Esophagus squamous epithelium (tissue), 5 donors: ENCODE results near the gene TRIM27. TPM values are rescaled to one million over a fixed set of nuclear protein-coding genes. Genes with fewer than 3 reads are reported as not detected.

Source experiments
- DNase-seq: peaks from one replicate; lab custom pipeline; 2025; lab: John Stamatoyannopoulos, UW
- H3K27ac ChIP-seq, 4 donors: fragments of 200-600 bp; sonication (generic); one replicate each; pipeline ENCODE4 v1.5.1; 2016 to 2019; ENCODE audit warnings: mild to moderate bottlenecking in 1 of 4
- H3K27me3 ChIP-seq, 4 donors: fragments of 200-600 bp; sonication (generic); 1 replicate in 3 of 4; 2 replicates in 1 of 4; pipeline versions ENCODE4 v1.5.1 to v1.6.0; 2017 to 2021; ENCODE audit warnings: antibody characterized with exemption in 1 of 4
- H3K36me3 ChIP-seq, 3 donors: fragments of 200-600 bp; sonication (generic); one replicate each; pipeline ENCODE4 v1.5.1; 2016 to 2019
- H3K4me1 ChIP-seq, 3 donors: fragments of 200-600 bp; sonication (generic); one replicate each; pipeline ENCODE4 v1.5.1; 2017 to 2019
- H3K4me3 ChIP-seq, 4 donors: fragments of 200-600 bp; sonication (generic); 1 replicate in 3 of 4; 2 replicates in 1 of 4; pipeline ENCODE4 v1.5.1; 2016 to 2019; ENCODE audit warnings: mild to moderate bottlenecking in 2 of 4, moderate library complexity in 1 of 4
- H3K9me3 ChIP-seq, 3 donors: fragments of 200-600 bp; sonication (generic); one replicate each; pipeline ENCODE4 v1.5.1; 2016 to 2019
- POLR2A ChIP-seq, 4 donors: fragments of 450-650 bp; IDR thresholded peaks; one replicate each; pipeline ENCODE4 v1.6.1; 2017; ENCODE audit warnings: antibody characterized with exemption in 4 of 4, mild to moderate bottlenecking in 4 of 4, moderate library complexity in 3 of 4
- WGBS, 2 donors: methylation state at CpG; one replicate each; pipeline ENCODE4 v1.1.5; 2018; 5-methylcytosine and 5-hydroxymethylcytosine counted together
- intact Hi-C: fragments of 100-400 bp; cut with DNase I; formaldehyde crosslinking; loops from one replicate; pipeline ENCODE4 v1.15.0; 2022
- total RNA-seq, 4 donors: library from RNA; depleted of rRNA; stranded (reverse); fragments of >200 nt; gene quantifications; one replicate each; pipeline ENCODE4 v1.1.0, GENCODE V29; 2016
- TF ChIP-seq, protein P1 (sequence below), 6 experiments: fragments of 450-650 bp in 4 of 6; fragments of 200-600 bp in 2 of 6; sonication (generic) in 2 of 6; IDR thresholded peaks; one replicate each; pipeline ENCODE4 v1.5.1; 2016 to 2019; ENCODE audit warnings: antibody characterized with exemption in 6 of 6, mild to moderate bottlenecking in 4 of 6, moderate library complexity in 4 of 6
- donor health status: DM: yes; HTN: yes; CAD: no.

Gene TRIM27
- total RNA-seq, 4 donors from 2014 or later: 25.0 to 51.9 (median 30.9) TPM

DNA sequence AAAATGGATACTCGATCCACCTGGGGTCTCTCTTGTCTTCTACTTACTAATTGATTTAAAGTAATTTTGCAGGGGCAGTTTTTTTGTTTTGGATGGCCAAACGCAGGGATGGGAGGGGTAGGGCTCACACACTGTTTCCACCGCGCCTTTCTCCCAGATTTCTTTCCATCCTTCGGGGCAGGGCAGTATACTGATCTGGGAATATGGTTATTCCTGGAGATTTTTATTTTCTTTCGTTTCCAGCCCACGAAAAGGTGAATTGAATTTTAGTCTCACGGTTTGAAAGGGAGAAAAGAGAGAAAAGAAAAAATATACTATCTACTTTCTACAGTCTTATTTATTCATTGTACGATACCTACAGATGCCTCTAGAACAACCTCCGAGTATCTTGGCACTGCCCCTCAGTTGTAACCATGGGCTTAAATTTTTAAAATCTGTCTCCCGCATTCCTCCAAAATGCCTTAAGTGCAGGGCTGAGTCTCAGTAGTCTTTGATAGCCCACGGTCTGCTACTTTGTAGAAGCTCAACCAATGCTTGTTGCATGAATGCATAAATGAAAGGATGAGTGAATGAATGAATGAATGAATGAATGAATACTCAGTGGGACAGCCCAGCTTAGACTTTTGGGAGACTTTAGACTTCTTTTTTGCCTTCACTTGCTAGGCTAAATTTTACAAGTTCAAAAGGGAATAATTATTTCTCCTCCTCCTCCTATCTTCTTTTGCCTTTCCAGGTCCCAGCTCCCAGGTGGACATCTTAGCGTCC, 18.1 kb upstream of the TRIM27 start:
- H3K9me3 ChIP-seq: no peaks in the 10 kb centered on the region
- H3K27me3 ChIP-seq: no peaks in the 10 kb centered on the region
- no peak for TF ChIP-seq POLR2A (IDR thresholded peaks at IDR 0.05)
- TF ChIP-seq, protein P1, sequence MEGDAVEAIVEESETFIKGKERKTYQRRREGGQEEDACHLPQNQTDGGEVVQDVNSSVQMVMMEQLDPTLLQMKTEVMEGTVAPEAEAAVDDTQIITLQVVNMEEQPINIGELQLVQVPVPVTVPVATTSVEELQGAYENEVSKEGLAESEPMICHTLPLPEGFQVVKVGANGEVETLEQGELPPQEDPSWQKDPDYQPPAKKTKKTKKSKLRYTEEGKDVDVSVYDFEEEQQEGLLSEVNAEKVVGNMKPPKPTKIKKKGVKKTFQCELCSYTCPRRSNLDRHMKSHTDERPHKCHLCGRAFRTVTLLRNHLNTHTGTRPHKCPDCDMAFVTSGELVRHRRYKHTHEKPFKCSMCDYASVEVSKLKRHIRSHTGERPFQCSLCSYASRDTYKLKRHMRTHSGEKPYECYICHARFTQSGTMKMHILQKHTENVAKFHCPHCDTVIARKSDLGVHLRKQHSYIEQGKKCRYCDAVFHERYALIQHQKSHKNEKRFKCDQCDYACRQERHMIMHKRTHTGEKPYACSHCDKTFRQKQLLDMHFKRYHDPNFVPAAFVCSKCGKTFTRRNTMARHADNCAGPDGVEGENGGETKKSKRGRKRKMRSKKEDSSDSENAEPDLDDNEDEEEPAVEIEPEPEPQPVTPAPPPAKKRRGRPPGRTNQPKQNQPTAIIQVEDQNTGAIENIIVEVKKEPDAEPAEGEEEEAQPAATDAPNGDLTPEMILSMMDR (IDR thresholded peaks at IDR 0.05): no peak
- 9 to 12% methylated on average over 13 of the region's 13 CpGs for WGBS, 2 donors
- intact Hi-C loops: loop anchor here (5.0 kb wide), 1 partner anchor 40 kb away; no protein-coding TSS in a partner anchor
- DNase-seq: no peak
- H3K4me1 ChIP-seq: peaks cover 11 to 52% (median 14%) of the 10 kb centered on the region in 3 donors
- H3K36me3 ChIP-seq: no peaks in the 10 kb centered on the region
- peak overlapping the region; percentile 46 to 78 (median 70) for H3K4me3 ChIP-seq
- H3K27ac ChIP-seq: peak overlapping the region in 3 of 4 donors; percentile 87 to 89 (median 88)

DNA sequence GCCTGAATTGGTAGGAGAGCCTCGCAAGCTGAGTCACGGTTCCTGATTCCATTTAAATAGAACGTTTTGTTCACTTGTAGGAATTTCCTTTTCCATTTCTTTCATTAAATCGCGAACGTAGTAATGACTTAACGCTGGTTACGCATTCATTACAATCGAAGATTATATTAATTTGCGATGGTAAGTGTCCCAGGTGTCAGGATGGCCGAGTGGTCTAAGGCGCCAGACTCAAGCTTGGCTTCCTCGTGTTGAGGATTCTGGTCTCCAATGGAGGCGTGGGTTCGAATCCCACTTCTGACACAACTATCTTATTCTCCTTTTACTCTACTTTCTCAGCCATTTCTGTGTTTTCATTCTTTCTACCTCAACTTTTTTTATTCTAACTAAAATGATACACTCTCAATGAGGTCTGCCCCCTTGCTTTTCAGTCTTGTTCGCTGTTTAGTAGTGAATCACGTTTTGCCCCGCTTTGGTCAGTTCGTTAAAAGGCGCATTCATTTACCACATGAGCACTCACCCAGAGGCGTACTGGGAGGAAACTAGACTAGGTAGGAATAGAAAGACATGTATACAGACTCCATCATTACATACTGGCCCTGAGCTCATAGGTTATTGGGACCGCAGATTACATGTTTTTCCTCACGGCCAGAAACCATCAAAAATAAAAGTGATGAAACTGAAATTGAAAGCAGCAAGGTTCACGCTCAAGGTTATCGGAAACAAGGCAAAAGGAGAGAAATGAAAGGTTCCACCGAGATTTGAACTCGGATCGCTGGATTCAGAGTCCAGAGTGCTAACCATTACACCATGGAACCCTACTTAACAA, 17.3 kb upstream of the TRIM27 start:
- no peaks in the 10 kb centered on the region for H3K9me3 ChIP-seq
- H3K27ac ChIP-seq: peak overlapping the region; percentile 77 to 89 (median 88)
- no peak for TF ChIP-seq POLR2A (IDR thresholded peaks at IDR 0.05)
- TF ChIP-seq, protein P1 (IDR thresholded peaks at IDR 0.05): no peak
- 0 to 1% methylated on average over 26 to 28 of the region's 28 CpGs for WGBS, 2 donors
- H3K4me3 ChIP-seq: peak overlapping the region; percentile 46 to 78 (median 70)
- DNase-seq: no peak
- peaks cover 11 to 52% (median 14%) of the 10 kb centered on the region in 3 donors for H3K4me1 ChIP-seq
- no peaks in the 10 kb centered on the region for H3K36me3 ChIP-seq
- no peaks in the 10 kb centered on the region for H3K27me3 ChIP-seq
- intact Hi-C loops: loop anchor here (5.0 kb wide), 1 partner anchor 41 kb away; no protein-coding TSS in a partner anchor

DNA sequence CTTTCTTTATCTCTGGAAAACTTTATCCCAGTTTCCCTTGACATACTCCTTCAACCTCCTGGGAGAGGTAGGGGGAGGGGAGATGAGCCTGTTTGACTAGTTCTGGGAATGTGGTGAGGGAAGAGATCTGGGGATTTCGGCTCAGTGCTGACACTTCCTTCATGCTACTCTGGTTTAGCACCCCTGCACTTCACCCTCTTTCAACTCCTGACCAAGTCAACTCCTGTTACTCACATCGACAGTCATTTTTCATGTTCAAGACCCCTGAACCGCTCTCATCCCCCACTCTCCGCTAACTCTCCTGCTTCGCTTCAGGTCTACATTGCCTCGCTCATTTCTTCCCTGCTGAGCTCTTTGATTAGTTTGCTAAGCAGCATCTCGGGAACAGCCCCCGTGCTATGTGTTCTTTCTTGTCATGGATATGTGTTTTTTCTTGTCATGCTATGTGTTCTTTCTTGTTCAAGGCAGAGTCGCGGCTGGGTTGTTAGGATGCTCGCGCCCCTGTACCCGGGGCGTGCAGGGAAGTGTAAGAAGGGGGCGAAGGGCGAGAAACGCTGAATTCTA, 16.6 kb upstream of the TRIM27 start:
- 0% methylated on average over 10 to 17 of the region's 17 CpGs for WGBS, 2 donors
- Histone ChIP-seq H3K27me3 (no peaks in the 10 kb centered on the region), H3K4me1 (peaks cover 11 to 52% (median 14%) of the 10 kb centered on the region in 3 donors), H3K9me3 (no peaks in the 10 kb centered on the region), H3K27ac (peak overlapping the region; percentile 77 to 89 (median 88)), H3K36me3 (no peaks in the 10 kb centered on the region), H3K4me3 (peak overlapping the region; percentile 46 to 78 (median 70))
- intact Hi-C loops: loop anchor here (5.0 kb wide), 1 partner anchor 42 kb away; no protein-coding TSS in a partner anchor
- TF ChIP-seq, protein P1 (IDR thresholded peaks at IDR 0.05): no peak
- TF ChIP-seq POLR2A (IDR thresholded peaks at IDR 0.05): no peak
- no peak for DNase-seq

DNA sequence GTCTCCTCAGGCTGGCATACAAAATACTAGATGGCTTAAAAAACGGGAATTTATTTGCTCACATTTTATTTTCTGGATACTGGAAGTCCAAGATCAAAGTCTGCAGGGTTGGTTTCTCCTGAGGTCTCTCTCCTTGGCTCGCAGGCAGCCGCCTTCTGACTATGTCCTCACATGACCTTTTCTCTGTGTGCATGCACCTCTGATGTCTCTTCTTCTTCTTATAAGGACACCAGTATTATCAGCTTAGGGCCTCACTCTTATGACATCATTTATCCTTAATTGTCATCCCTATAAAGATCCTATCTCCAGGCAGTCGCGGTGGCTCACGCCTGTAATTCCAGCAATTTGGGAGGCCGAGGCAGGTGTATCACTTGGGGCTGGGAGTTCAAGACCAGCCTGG, 9.3 kb upstream of the TRIM27 start:
- no peak for DNase-seq
- intact Hi-C loops: no loop called here
- H3K27ac ChIP-seq: no peak overlapping the region
- TF ChIP-seq, protein P1 (IDR thresholded peaks at IDR 0.05): no peak
- no peak for TF ChIP-seq POLR2A (IDR thresholded peaks at IDR 0.05)
- no peaks in the 10 kb centered on the region for H3K4me1 ChIP-seq
- 85 to 90% methylated on average over 6 to 7 of the region's 7 CpGs for WGBS, 2 donors
- H3K4me3 ChIP-seq: no peak overlapping the region
- no peaks in the 10 kb centered on the region for H3K9me3 ChIP-seq
- no peaks in the 10 kb centered on the region for H3K36me3 ChIP-seq
- peaks cover 0 to 17% (median 0%) of the 10 kb centered on the region in 4 donors for H3K27me3 ChIP-seq
